Body of pancreas (tissue), 4 donors: ENCODE data around the gene CCNY.

Source experiments
- CTCF ChIP-seq, 7 experiments: fragments of 450-650 bp in 4 of 7; fragments of 200-600 bp in 3 of 7; sonication (generic) in 3 of 7; IDR thresholded peaks; one replicate each; pipeline ENCODE4 v1.5.1; 2016 to 2019; ENCODE audit warnings: antibody characterized with exemption in 7 of 7
- POLR2A ChIP-seq, 3 donors: fragments of 450-650 bp; IDR thresholded peaks; one replicate each; pipeline ENCODE4 v1.6.1; 2016; ENCODE audit warnings: antibody characterized with exemption in 3 of 3, mild to moderate bottlenecking in 2 of 3

- TF ChIP-seq POLR2A (IDR thresholded peaks at IDR 0.05) (no peak), CTCF (IDR thresholded peaks at IDR 0.05) (no peak)
Measured at GRCh38 chr10:35394934-35395333, 58.6 kb downstream of the CCNY start.
